VCaP (cell line): ENCODE results near the gene FOXP4.
"Not testable (repeated sequence)": the region's sequence is repeated elsewhere in the genome, so short reads cannot be mapped to it uniquely, and the experiment has no call there.

Experiments
- H3K27ac ChIP-seq: fragments of 450-650 bp; 2 replicates; pipeline ENCODE4 v1.5.1; 2017
- TF ChIP-seq, protein P1 (sequence below): fragments of 450-650 bp; conservative IDR thresholded peaks from 2 replicates; pipeline ENCODE4 v1.5.1; 2017; ENCODE audit warnings: mild to moderate bottlenecking, moderate library complexity

The FOXP4 gene

GRCh38 chr6:41605649-41606048 lies 59.5 kb downstream of the FOXP4 start:
- no peak overlapping the region for H3K27ac ChIP-seq
- TF ChIP-seq, protein P1, sequence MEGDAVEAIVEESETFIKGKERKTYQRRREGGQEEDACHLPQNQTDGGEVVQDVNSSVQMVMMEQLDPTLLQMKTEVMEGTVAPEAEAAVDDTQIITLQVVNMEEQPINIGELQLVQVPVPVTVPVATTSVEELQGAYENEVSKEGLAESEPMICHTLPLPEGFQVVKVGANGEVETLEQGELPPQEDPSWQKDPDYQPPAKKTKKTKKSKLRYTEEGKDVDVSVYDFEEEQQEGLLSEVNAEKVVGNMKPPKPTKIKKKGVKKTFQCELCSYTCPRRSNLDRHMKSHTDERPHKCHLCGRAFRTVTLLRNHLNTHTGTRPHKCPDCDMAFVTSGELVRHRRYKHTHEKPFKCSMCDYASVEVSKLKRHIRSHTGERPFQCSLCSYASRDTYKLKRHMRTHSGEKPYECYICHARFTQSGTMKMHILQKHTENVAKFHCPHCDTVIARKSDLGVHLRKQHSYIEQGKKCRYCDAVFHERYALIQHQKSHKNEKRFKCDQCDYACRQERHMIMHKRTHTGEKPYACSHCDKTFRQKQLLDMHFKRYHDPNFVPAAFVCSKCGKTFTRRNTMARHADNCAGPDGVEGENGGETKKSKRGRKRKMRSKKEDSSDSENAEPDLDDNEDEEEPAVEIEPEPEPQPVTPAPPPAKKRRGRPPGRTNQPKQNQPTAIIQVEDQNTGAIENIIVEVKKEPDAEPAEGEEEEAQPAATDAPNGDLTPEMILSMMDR, result no peak

DNA sequence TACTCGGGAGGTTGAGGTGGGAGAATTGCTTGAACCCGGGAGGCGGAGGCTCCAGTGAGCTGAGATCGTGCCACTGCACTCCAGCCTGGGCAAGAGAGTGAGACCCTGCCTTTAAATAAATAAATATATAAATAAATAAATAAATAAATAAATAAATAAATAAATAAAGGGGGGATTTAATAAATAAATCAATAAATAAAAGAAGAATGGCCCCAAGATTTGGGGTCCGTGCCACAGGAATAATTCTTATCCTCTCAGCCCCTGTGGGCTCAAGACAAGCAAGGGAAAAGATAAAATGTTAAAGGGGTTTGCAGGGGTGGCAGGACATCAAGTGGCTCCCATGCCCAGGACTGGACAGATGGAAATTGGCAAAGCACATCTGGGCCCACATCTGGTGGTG lies 60.9 kb downstream of the FOXP4 start:
- TF ChIP-seq, protein P1, result no peak
- H3K27ac ChIP-seq, result no peak overlapping the region

DNA sequence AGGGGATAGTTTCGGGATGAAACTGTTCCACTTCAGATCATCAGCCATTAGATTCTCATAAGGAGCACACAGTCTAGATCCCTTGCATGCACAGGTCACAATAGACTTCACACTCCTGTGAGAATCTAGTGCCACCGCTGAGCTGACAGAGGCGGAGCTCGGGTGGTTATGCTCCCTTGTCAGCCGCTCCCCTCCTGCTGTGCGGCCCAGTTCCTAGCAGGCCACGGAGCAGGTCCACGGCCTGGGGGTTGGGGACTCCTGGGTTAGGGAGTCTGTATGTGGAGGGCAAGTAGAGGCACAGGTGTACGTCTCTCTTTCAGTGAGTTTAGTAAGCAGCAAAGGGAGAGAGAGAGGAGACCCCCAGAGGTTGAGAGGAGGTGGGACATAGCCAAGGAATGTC lies 61.6 kb downstream of the FOXP4 start:
- no peak overlapping the region for H3K27ac ChIP-seq
- TF ChIP-seq, protein P1, result no peak

GRCh38 chr6:41608443-41609151 lies 62.4 kb downstream of the FOXP4 start:
- H3K27ac ChIP-seq, result no peak overlapping the region
- TF ChIP-seq, protein P1, result no peak

DNA sequence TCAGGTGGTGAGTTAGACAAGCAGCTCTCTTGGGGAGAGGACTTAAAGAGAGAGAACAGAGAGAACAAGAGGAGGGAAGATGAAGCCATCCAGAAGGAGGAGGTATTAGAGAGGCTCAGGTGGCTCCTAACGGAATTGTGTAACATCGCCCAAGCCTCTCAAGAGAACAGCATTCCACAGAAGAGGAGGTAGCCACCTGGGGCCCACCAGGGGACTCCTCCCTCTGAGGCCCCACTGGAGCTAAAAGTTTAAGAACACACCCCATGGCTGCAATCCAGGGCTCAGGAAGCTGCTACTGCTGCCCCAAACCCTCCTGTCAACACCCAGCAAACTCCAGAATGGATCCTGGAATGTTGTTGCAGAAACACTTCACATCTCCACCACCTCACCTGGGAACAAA lies 68.5 kb downstream of the FOXP4 start:
- TF ChIP-seq, protein P1, result no peak
- H3K27ac ChIP-seq, result no peak overlapping the region

DNA sequence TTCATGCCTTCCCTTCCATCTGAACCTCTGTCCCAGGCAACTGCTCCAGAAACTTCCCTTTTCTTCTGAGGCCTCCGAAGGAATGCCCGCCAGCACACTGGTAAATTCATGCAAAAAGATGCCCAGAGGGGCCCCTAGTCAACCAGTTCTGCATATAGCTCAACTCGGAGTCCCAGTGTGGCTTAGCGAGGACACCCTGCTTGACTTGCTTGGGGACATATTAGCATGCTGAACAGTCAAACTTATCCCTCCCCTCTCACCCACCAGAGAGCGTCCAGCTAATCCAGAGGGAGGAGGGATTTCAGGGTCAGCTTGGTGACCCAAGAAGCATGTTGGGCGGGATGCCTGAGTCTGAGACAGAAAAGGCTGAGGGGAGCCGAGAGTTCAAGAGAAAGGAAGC lies 69.1 kb downstream of the FOXP4 start:
- TF ChIP-seq, protein P1, result no peak
- no peak overlapping the region for H3K27ac ChIP-seq

DNA sequence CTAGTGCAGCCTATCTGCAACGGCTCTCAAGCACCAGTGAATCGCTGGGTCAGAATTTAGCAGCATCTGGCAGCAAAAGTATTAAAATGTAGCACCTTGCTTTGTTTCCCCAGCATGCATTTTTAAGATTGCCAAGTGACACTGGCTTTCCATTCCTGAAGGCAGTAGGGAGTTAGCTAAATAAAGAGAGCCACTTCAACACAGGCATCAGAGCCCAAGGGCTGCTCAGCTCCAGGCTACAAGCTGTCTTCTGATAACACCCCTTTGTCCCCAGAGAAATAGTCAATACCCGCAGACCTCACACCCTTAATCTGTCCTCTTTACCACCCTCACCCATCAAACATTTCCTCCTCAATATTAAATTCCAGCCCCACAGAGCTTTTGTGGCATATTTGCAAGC lies 72.4 kb downstream of the FOXP4 start:
- TF ChIP-seq, protein P1, result no peak
- H3K27ac ChIP-seq, result no peak overlapping the region

- not testable (repeated sequence) for H3K27ac ChIP-seq
These were observed 73.0 kb downstream of the FOXP4 start for GRCh38 chr6:41619193-41619592.
